ENCODE measurements around the gene LDLRAD3.

Gene LDLRAD3

DNA sequence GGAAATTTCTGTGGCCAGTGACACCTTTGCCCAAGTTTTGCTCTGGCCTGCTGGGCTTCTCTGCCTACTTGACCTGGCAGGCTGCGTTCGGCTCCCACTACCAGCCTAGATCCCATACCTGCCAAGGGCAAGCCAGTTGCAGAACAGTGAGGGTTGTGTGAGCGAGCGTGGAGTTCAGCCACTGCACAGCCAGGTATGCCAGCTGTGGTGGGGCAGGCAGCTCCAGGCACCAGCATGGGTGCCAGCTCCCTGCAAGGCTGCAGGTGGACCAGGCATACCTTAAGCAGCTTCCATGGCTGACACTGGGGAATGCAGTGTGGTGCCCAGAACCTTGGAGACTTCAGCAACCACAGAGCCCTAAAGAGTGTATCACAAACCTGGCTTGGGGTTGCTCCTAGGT lies 133.5 kb downstream of the LDLRAD3 start:
- ATAC-seq (ENCODE audit: insufficient read depth, low read depth) = no peak
- Histone ChIP-seq H3K27ac (ENCODE audit: low read length) (no peak overlapping the region), H3K79me2 (ENCODE audit: insufficient read depth, low read length) (no peaks in the 10 kb centered on the region), H4K20me1 (ENCODE audit: insufficient read depth, low read length) (no peaks in the 10 kb centered on the region), H3K27me3 (ENCODE audit: insufficient read depth, low read length, poor library complexity) (peaks cover 9% of the 10 kb centered on the region), H3K4me1 (ENCODE audit: insufficient read depth, low read length) (no peaks in the 10 kb centered on the region), H3K4me3 (ENCODE audit: low read depth in 1 of 2, low read length in 2 of 2) (no peak overlapping the region), H2AFZ (ENCODE audit: low read depth, low read length) (no peak overlapping the region), H3K4me2 (ENCODE audit: insufficient read depth, low read length) (no peak overlapping the region), H3K9me3 (ENCODE audit: insufficient read depth, low read length, severe bottlenecking) (no peaks in the 10 kb centered on the region), H3K9ac (ENCODE audit: low read depth, low read length) (no peak overlapping the region), H3K36me3 (ENCODE audit: insufficient read depth, low read length) (no peaks in the 10 kb centered on the region)
- DNase-seq = no peak
- TF ChIP-seq EZH2 (IDR thresholded peaks at IDR 0.05; ENCODE audit: borderline replicate concordance, low read depth, low read length, severe bottlenecking) = no peak
- TF ChIP-seq, protein P1, sequence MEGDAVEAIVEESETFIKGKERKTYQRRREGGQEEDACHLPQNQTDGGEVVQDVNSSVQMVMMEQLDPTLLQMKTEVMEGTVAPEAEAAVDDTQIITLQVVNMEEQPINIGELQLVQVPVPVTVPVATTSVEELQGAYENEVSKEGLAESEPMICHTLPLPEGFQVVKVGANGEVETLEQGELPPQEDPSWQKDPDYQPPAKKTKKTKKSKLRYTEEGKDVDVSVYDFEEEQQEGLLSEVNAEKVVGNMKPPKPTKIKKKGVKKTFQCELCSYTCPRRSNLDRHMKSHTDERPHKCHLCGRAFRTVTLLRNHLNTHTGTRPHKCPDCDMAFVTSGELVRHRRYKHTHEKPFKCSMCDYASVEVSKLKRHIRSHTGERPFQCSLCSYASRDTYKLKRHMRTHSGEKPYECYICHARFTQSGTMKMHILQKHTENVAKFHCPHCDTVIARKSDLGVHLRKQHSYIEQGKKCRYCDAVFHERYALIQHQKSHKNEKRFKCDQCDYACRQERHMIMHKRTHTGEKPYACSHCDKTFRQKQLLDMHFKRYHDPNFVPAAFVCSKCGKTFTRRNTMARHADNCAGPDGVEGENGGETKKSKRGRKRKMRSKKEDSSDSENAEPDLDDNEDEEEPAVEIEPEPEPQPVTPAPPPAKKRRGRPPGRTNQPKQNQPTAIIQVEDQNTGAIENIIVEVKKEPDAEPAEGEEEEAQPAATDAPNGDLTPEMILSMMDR (IDR thresholded peaks at IDR 0.05; ENCODE audit: borderline replicate concordance, extremely low read depth, low read length, poor library complexity, severe bottlenecking) = no peak

DNA sequence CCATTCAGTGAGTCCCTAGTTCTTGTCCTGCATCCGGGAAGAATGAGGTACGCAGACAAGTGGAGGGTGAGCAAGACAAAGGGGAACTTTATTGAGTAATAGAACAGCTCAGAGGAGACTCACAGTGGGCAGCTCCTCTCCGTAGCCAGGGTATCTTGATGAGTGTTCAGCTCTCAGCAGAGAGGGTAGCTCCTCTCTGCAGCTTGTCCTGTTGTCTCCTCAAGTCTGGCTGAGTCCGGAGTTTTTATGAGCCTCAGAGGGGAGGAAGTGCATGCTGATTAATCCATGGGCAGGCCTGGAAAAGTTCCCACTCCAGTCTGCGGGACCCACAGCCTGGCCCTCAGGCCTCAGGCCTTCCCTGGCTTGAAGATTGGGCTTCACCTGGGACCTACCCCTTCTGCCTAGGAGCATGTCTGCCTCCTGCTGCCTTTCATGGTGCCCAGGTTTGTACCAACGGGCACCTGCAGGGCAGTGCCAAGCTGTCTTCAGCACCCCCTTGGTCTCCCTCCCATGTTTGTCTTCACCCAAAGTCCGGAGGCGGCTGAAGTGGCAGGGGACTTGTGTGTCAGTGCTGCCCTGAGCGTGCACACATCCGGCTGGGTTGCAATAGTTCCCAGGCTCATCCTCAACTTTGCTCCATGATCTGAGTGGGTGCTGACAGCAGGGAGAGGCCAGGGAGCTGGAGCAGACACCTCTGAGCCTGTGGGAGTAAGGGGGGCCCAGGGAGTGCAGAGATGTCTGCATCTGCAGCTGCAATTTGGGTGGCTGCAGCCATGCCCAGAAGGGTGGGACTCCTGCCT lies 134.2 kb downstream of the LDLRAD3 start:
- peaks cover 9% of the 10 kb centered on the region for H3K27me3 ChIP-seq (ENCODE audit: insufficient read depth, low read length, poor library complexity)
- no peak for ATAC-seq (ENCODE audit: insufficient read depth, low read depth)
- DNase-seq = no peak
- no peaks in the 10 kb centered on the region for H4K20me1 ChIP-seq (ENCODE audit: insufficient read depth, low read length)
- H3K79me2 ChIP-seq (ENCODE audit: insufficient read depth, low read length) = no peaks in the 10 kb centered on the region
- H2AFZ ChIP-seq (ENCODE audit: low read depth, low read length) = no peak overlapping the region
- H3K9me3 ChIP-seq (ENCODE audit: insufficient read depth, low read length, severe bottlenecking) = no peaks in the 10 kb centered on the region
- no peak overlapping the region for H3K4me3 ChIP-seq (ENCODE audit: low read depth in 1 of 2, low read length in 2 of 2)
- H3K27ac ChIP-seq (ENCODE audit: low read length) = no peak overlapping the region
- no peak overlapping the region for H3K4me2 ChIP-seq (ENCODE audit: insufficient read depth, low read length)
- H3K9ac ChIP-seq (ENCODE audit: low read depth, low read length) = no peak overlapping the region
- H3K36me3 ChIP-seq (ENCODE audit: insufficient read depth, low read length) = no peaks in the 10 kb centered on the region
- H3K4me1 ChIP-seq (ENCODE audit: insufficient read depth, low read length) = no peaks in the 10 kb centered on the region
- no peak for TF ChIP-seq EZH2 (IDR thresholded peaks at IDR 0.05; ENCODE audit: borderline replicate concordance, low read depth, low read length, severe bottlenecking)
- TF ChIP-seq, protein P1 (IDR thresholded peaks at IDR 0.05; ENCODE audit: borderline replicate concordance, extremely low read depth, low read length, poor library complexity, severe bottlenecking) = no peak

DNA sequence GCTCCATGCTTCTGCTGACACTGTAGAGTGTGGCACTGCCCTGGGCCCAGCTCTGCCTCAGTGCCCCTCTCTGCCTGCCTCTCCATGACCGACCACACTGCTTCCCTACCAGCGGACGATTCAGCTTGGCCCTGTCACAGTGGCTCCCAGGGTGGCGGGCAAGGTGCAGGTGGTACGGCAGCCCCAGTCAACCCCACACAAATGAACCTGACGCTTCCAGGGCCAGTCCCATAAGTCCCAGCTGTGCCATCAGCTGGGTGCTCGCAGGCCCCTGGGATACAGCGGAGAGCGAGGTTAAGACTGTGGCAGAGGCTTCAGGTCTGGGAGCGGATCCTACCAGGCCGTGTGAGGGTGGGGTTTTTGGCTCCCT lies 134.8 kb downstream of the LDLRAD3 start:
- DNase-seq (no peak), ATAC-seq (ENCODE audit: insufficient read depth, low read depth) (no peak)
- H3K27me3 ChIP-seq (ENCODE audit: insufficient read depth, low read length, poor library complexity) = peaks cover 5% of the 10 kb centered on the region
- no peak for TF ChIP-seq EZH2 (IDR thresholded peaks at IDR 0.05; ENCODE audit: borderline replicate concordance, low read depth, low read length, severe bottlenecking)
- TF ChIP-seq, protein P1 (IDR thresholded peaks at IDR 0.05; ENCODE audit: borderline replicate concordance, extremely low read depth, low read length, poor library complexity, severe bottlenecking) = no peak
- no peak overlapping the region for H3K27ac ChIP-seq (ENCODE audit: low read length)
- no peaks in the 10 kb centered on the region for H3K9me3 ChIP-seq (ENCODE audit: insufficient read depth, low read length, severe bottlenecking)
- no peaks in the 10 kb centered on the region for H3K36me3 ChIP-seq (ENCODE audit: insufficient read depth, low read length)
- no peak overlapping the region for H2AFZ ChIP-seq (ENCODE audit: low read depth, low read length)
- no peak overlapping the region for H3K4me2 ChIP-seq (ENCODE audit: insufficient read depth, low read length)
- no peak overlapping the region for H3K4me3 ChIP-seq (ENCODE audit: low read depth in 1 of 2, low read length in 2 of 2)
- H3K4me1 ChIP-seq (ENCODE audit: insufficient read depth, low read length) = no peaks in the 10 kb centered on the region
- H3K9ac ChIP-seq (ENCODE audit: low read depth, low read length) = no peak overlapping the region
- no peaks in the 10 kb centered on the region for H4K20me1 ChIP-seq (ENCODE audit: insufficient read depth, low read length)
- H3K79me2 ChIP-seq (ENCODE audit: insufficient read depth, low read length) = no peaks in the 10 kb centered on the region

Data from DND-41 (cell line).